ENCODE results near the gene PPP1R12B. TPM values are rescaled to one million over a fixed set of nuclear protein-coding genes. Genes with fewer than 3 reads are reported as not detected.
"Not testable (repeated sequence)": the region's sequence is repeated elsewhere in the genome, so short reads cannot be mapped to it uniquely, and the experiment has no call there.

Gene PPP1R12B
- total RNA-seq, 2 experiments from 2014 or later: 13.0 to 14.1 TPM

- Mint-ChIP-seq H3K9me3 (no peaks in the 10 kb centered on the region), H3K27ac (no peak overlapping the region), H3K27me3 (no peaks in the 10 kb centered on the region), H3K4me3 (no peak overlapping the region), H3K4me1 (ENCODE audit: low read depth) (no peaks in the 10 kb centered on the region), H3K36me3 (ENCODE audit: low read depth) (peaks cover 16% of the 10 kb centered on the region)
- ChIA-PET CTCF (no interaction called here), POLR2A (no interaction called here)
- TF ChIP-seq, protein P1, sequence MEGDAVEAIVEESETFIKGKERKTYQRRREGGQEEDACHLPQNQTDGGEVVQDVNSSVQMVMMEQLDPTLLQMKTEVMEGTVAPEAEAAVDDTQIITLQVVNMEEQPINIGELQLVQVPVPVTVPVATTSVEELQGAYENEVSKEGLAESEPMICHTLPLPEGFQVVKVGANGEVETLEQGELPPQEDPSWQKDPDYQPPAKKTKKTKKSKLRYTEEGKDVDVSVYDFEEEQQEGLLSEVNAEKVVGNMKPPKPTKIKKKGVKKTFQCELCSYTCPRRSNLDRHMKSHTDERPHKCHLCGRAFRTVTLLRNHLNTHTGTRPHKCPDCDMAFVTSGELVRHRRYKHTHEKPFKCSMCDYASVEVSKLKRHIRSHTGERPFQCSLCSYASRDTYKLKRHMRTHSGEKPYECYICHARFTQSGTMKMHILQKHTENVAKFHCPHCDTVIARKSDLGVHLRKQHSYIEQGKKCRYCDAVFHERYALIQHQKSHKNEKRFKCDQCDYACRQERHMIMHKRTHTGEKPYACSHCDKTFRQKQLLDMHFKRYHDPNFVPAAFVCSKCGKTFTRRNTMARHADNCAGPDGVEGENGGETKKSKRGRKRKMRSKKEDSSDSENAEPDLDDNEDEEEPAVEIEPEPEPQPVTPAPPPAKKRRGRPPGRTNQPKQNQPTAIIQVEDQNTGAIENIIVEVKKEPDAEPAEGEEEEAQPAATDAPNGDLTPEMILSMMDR (IDR thresholded peaks at IDR 0.05): no peak
- intact Hi-C loops (cut with micrococcal nuclease): loop anchor here (10.0 kb wide), 1 partner anchor 76 kb away; no protein-coding TSS in a partner anchor
- no peak for DNase-seq
- ATAC-seq: no peak
Observed at GRCh38 chr1:202498542-202498941, 150.0 kb downstream of the PPP1R12B start.

DNA sequence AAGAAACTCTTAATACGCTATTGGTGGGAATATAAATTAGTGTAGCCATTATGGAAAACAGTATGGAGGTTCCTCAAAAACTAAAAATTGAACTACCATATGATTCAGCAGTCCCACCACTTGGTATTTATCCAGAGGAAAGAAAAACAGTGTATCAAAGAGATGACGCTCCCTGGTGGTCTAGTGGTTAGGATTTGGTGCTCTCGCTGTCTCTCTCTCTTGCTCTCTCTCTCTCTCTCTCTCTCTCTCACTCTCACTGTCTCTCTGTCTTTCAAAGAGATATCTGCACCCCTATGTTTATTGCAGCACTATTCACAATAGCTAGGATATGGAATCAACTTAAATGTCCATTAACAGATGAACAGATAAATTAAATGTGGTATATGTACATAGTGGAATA, 151.5 kb downstream of the PPP1R12B start:
- POLR2A ChIA-PET; H3K4me1 Mint-ChIP-seq (ENCODE audit: low read depth); CTCF ChIA-PET; ATAC-seq; H3K4me3 Mint-ChIP-seq; H3K27ac Mint-ChIP-seq; H3K9me3 Mint-ChIP-seq; DNase-seq; H3K27me3 Mint-ChIP-seq: not testable (repeated sequence)
- H3K36me3 Mint-ChIP-seq (ENCODE audit: low read depth): peaks cover 16% of the 10 kb centered on the region
- intact Hi-C loops (cut with micrococcal nuclease): loop anchor here (10.0 kb wide), 1 partner anchor 75 kb away; no protein-coding TSS in a partner anchor

GRCh38 chr1:202501281-202501680, 152.8 kb downstream of the PPP1R12B start:
- Mint-ChIP-seq H3K4me1 (ENCODE audit: low read depth) (no peaks in the 10 kb centered on the region), H3K27me3 (no peaks in the 10 kb centered on the region), H3K9me3 (no peaks in the 10 kb centered on the region), H3K27ac (no peak overlapping the region), H3K4me3 (no peak overlapping the region), H3K36me3 (ENCODE audit: low read depth) (peaks cover 7% of the 10 kb centered on the region)
- TF ChIP-seq, protein P1 (IDR thresholded peaks at IDR 0.05): peak; percentile 45
- ATAC-seq (no peak), DNase-seq (no peak)
- ChIA-PET POLR2A (no interaction called here), CTCF (interaction anchor here (1.0 to 1.1 kb wide), 2 partner anchors 67 to 218 kb away, joined by 5 to 6 read pairs; no protein-coding TSS in a partner anchor)
- intact Hi-C loops (cut with micrococcal nuclease): no loop called here

DNA sequence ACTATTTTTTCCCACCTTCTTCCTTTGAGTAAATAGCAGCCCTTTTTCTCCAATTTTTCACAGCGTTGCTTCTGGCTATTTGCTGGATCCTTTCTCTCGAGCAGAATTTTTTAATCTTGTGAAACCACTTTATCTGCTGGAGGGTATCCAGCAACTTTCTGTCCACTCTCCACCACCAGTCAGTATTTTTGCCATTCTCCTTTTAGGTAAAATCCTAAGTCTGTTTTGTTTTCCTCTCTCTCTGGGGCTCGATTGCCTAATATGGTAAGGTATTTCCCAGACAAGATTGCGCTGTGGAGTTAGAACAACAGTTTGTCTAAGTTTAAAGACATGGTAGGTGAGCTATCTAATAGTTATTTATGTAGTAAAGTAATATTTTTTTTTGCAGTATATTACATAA, 156.9 kb downstream of the PPP1R12B start:
- TF ChIP-seq, protein P1 (IDR thresholded peaks at IDR 0.05): no peak
- ATAC-seq (no peak), DNase-seq (no peak)
- Mint-ChIP-seq H3K27me3 (no peaks in the 10 kb centered on the region), H3K4me1 (ENCODE audit: low read depth) (no peaks in the 10 kb centered on the region), H3K36me3 (ENCODE audit: low read depth) (peaks cover 7% of the 10 kb centered on the region), H3K4me3 (no peak overlapping the region), H3K27ac (no peak overlapping the region), H3K9me3 (no peaks in the 10 kb centered on the region)
- intact Hi-C loops (cut with micrococcal nuclease): no loop called here
- CTCF ChIA-PET: no interaction called here
- POLR2A ChIA-PET: no interaction called here

DNA sequence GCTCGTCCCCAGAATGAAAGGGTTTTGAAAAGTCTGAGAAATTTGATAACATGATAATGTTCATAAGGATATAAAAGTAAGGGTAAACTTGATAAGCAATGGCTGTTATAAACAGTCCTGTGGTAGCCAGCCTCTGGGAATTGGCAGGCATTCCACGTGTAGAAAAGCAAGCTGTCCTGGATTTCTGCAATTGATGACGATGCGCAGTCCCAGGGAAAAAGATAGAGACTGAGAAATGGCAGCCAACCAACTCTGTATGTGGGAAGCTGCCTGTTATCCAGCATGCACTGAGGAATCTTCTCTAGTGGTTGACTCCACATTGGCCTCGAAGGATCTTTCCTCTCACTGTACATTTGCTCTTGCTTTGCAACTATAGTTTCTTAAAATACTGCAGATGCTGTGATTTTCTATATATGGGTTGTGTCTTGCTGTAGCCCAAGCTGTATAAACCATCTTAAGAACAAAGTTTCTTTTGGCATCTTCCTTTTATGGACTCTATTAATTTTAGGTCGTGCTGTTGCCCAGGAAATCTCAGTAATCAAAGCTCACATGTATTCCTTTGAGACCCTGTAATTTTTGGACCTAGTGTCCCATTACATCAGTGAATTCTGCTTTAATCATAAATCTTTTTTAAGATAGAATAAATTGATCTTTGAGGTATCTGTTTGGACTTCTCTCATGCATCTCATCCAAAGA, 157.5 kb downstream of the PPP1R12B start:
- H3K4me3 Mint-ChIP-seq; DNase-seq; POLR2A ChIA-PET; H3K9me3 Mint-ChIP-seq; ATAC-seq; H3K36me3 Mint-ChIP-seq (ENCODE audit: low read depth); H3K4me1 Mint-ChIP-seq (ENCODE audit: low read depth); intact Hi-C loops (cut with micrococcal nuclease); H3K27me3 Mint-ChIP-seq; CTCF ChIA-PET; H3K27ac Mint-ChIP-seq: not testable (repeated sequence)

DNA sequence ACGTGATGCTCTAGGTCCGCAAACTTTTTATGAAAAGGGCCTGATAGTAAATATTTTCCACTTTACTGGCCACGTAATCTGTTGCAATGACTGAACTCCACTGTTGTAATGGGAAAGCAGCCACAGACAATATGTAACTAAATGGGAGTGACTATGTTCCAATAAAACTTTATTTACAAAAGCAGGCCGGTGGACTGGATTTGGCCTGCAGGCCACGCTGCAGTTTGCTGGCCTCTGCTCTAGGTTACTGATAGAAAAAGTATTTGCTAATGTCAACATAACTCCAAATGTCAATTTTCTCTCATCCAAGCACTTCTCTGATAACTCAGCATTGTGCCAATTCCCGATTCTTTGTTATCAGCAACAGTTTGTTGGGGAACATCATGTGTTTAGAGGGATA, 160.4 kb downstream of the PPP1R12B start:
- H3K4me1 Mint-ChIP-seq (ENCODE audit: low read depth); H3K36me3 Mint-ChIP-seq (ENCODE audit: low read depth); POLR2A ChIA-PET; intact Hi-C loops (cut with micrococcal nuclease); H3K4me3 Mint-ChIP-seq; H3K27me3 Mint-ChIP-seq; ATAC-seq; H3K27ac Mint-ChIP-seq; H3K9me3 Mint-ChIP-seq; DNase-seq: not testable (repeated sequence)
- CTCF ChIA-PET: interaction anchor here (1.5 kb wide), 1 partner anchor 151 kb away, joined by 3 read pairs; no protein-coding TSS in a partner anchor

GRCh38 chr1:202513875-202514274, 165.4 kb downstream of the PPP1R12B start:
- CTCF ChIA-PET: interaction anchor here (1.0 kb wide), 1 partner anchor 58 kb away, joined by 4 read pairs; no protein-coding TSS in a partner anchor
- intact Hi-C loops (cut with micrococcal nuclease); H3K9me3 Mint-ChIP-seq: not testable (repeated sequence)

More at GRCh38 chr1:202513875-202514274, 165.4 kb downstream of the PPP1R12B start:
- H3K36me3 Mint-ChIP-seq (ENCODE audit: low read depth); H3K4me1 Mint-ChIP-seq (ENCODE audit: low read depth); H3K27ac Mint-ChIP-seq; H3K4me3 Mint-ChIP-seq; DNase-seq; H3K27me3 Mint-ChIP-seq; POLR2A ChIA-PET; ATAC-seq: not testable (repeated sequence)

Data from activated CD8-positive, alpha-beta T cell treated with anti-CD3 and anti-CD28 coated beads for 36 hours (primary cell).